K562 (cell line): Measurements from ENCODE around the gene ZNF558. TPM values are rescaled to one million over a fixed set of nuclear protein-coding genes. Genes with fewer than 3 reads are reported as not detected.

Experiments used
- ATAC-seq: fragments of 200-7000 bp; cut with Tn5 transposase; 3 replicates; pipeline ENCODE4 v1.9.1; 2020; ENCODE audit warnings: moderate library complexity
- BruUV-seq: library from RNA; stranded (reverse); fragments of 400-500 nt; replicated peaks from 2 replicates; lab custom pipeline; 2021; lab: Mats Ljungman, UMichigan
- CTCF ChIA-PET: fragments of 300-600 bp; formaldehyde crosslinking; extraction: SDS; loops from one replicate; lab custom pipeline; 2021; ENCODE audit warnings: low intra/inter-chr PET ratio; lab: Yijun Ruan, JAX
- POLR2A ChIA-PET: fragments of 300-600, 350-650 bp; sonication (Branson Sonifier 250); formaldehyde crosslinking; extraction: SDS; loops from one replicate; lab custom pipeline; 2021; ENCODE audit warnings: antibody characterized with exemption, inconsistent platforms; lab: Yijun Ruan, JAX
- DNase-seq, 4 experiments: peaks; one replicate each; pipeline versions ENCODE4 v3.0.0 to v3.0.0-alpha.2; 2011 to 2018; ENCODE audit warnings: low spot score in 3 of 4, mixed read lengths in 3 of 4; ENCODE audit errors: extremely low read depth in 1 of 4
- FAIRE-seq: peaks from 2 replicates; lab custom pipeline; 2011; peaks lifted over from hg19 to GRCh38; lab: Jason Lieb, UNC
- H2AFZ ChIP-seq: 2 replicates; pipeline ENCODE4 v1.6.0; 2011; ENCODE audit warnings: low read depth, low read length, control low read depth, inconsistent platforms
- H3K27ac ChIP-seq: fragments of 200-600 bp; 3 replicates; pipeline ENCODE4 v1.8.0; 2011; ENCODE audit warnings: low read depth, mild to moderate bottlenecking, control low read depth, inconsistent platforms, low read length, moderate library complexity, mixed read lengths; ENCODE audit errors: extremely low read depth
- H3K27me3 ChIP-seq, 2 experiments: fragments of 300-600 bp in 1 of 2; 2 replicates in 1 of 2; 3 replicates in 1 of 2; pipeline versions ENCODE4 v1.6.0 to v1.8.0; 2011; ENCODE audit warnings: inconsistent platforms in 2 of 2, low read length in 2 of 2, mild to moderate bottlenecking in 1 of 2, mixed read lengths in 1 of 2, moderate library complexity in 1 of 2; ENCODE audit not compliant: control insufficient read depth in 2 of 2, insufficient read depth in 2 of 2
- H3K36me3 ChIP-seq: fragments of 300-600 bp; 3 replicates; pipeline ENCODE4 v1.8.0; 2011; ENCODE audit warnings: mild to moderate bottlenecking, low read length, inconsistent platforms; ENCODE audit not compliant: control insufficient read depth, insufficient read depth
- H3K4me1 ChIP-seq, 2 experiments: fragments of 200-600 bp in 1 of 2; replicated peaks in 1 of 2; 2 replicates in 1 of 2; 3 replicates in 1 of 2; pipeline versions ENCODE4 v1.5.1 to v1.8.0; 2011; ENCODE audit warnings: inconsistent platforms in 2 of 2, low read length in 2 of 2, mild to moderate bottlenecking in 1 of 2, mixed read lengths in 1 of 2, moderate library complexity in 1 of 2; ENCODE audit not compliant: control insufficient read depth in 2 of 2, insufficient read depth in 2 of 2
- H3K4me2 ChIP-seq: 2 replicates; pipeline ENCODE4 v1.6.1; 2011; ENCODE audit warnings: low read length, control low read depth, inconsistent platforms, mixed read lengths; ENCODE audit not compliant: insufficient read depth
- H3K4me3 ChIP-seq: fragments of 200-600 bp; sonication (generic), shearing (Covaris generic); 2 replicates; pipeline ENCODE4 v1.5.1; 2016; ENCODE audit warnings: control low read depth, inconsistent platforms
- H3K79me2 ChIP-seq: fragments of 200-600 bp; 3 replicates; pipeline ENCODE4 v1.8.0; 2011; ENCODE audit warnings: low read length, inconsistent platforms; ENCODE audit not compliant: control insufficient read depth, insufficient read depth
- H3K9ac ChIP-seq, 2 experiments: 2 replicates each; pipeline versions ENCODE4 v1.6.0 to v1.6.1; 2011; ENCODE audit warnings: low read depth in 2 of 2, low read length in 2 of 2, control low read depth in 1 of 2, inconsistent platforms in 1 of 2, mild to moderate bottlenecking in 1 of 2, mixed read lengths in 1 of 2; ENCODE audit not compliant: insufficient read depth in 1 of 2
- H3K9me1 ChIP-seq: one replicate; pipeline ENCODE4 v1.6.0; 2011; ENCODE audit warnings: inconsistent platforms, mild to moderate bottlenecking, low read length, moderate library complexity; ENCODE audit not compliant: control insufficient read depth, insufficient read depth
- H3K9me3 ChIP-seq: replicated peaks from 2 replicates; pipeline ENCODE4 v1.5.1; 2011; ENCODE audit warnings: low read depth, low read length, inconsistent platforms; ENCODE audit not compliant: control insufficient read depth, insufficient read depth
- H4K20me1 ChIP-seq: replicated peaks from 2 replicates; pipeline ENCODE4 v1.6.1; 2011; ENCODE audit warnings: low read length, inconsistent platforms, mixed read lengths; ENCODE audit not compliant: control insufficient read depth, insufficient read depth
- ARID2 ChIP-seq: fragments of 450-650 bp; IDR thresholded peaks from 2 replicates; pipeline ENCODE4 v1.6.1; 2017; ENCODE audit warnings: antibody characterized with exemption, mild to moderate bottlenecking
- ARNT ChIP-seq, 2 experiments: fragments of 450-650 bp; IDR thresholded peaks; 2 replicates each; pipeline ENCODE4 v1.6.1; 2016; ENCODE audit warnings: mild to moderate bottlenecking in 1 of 2
- ATF3 ChIP-seq, 2 experiments: fragments of 450-650 bp in 1 of 2; sonication (generic) in 1 of 2; formaldehyde crosslinking in 1 of 2; IDR thresholded peaks in 1 of 2; conservative IDR thresholded peaks in 1 of 2; 2 replicates each; pipeline versions ENCODE4 v1.6.1 to v1.8.1; 2016 to 2023; ENCODE audit warnings: mild to moderate bottlenecking in 2 of 2, moderate library complexity in 2 of 2, inconsistent platforms in 1 of 2, missing genetic modification reagents in 1 of 2
- CBFB ChIP-seq: sonication (generic); formaldehyde crosslinking; IDR thresholded peaks from 2 replicates; pipeline ENCODE4 v1.4.0; 2020; ENCODE audit warnings: mild to moderate bottlenecking, missing genetic modification reagents
- ELF4 ChIP-seq: fragments of 450-650 bp; formaldehyde crosslinking; IDR thresholded peaks from 2 replicates; pipeline ENCODE4 v1.4.0; 2022; ENCODE audit warnings: missing genetic modification characterization
- HNRNPH1 ChIP-seq: fragments of 200-400 bp; formaldehyde crosslinking; optimal IDR thresholded peaks from 2 replicates; pipeline ENCODE3; 2017; ENCODE audit warnings: low read depth, mild to moderate bottlenecking, low read length, moderate library complexity
- PPARD ChIP-seq: fragments of 250-450 bp; sonication (Bioruptor Pico); IDR thresholded peaks from 2 replicates; pipeline ENCODE4 v1.8.0; 2022; ENCODE audit warnings: inconsistent platforms, mild to moderate bottlenecking, moderate library complexity
- TAF1 ChIP-seq: IDR thresholded peaks from 2 replicates; pipeline ENCODE4 v1.6.1; 2011; ENCODE audit warnings: mild to moderate bottlenecking, low read length, moderate library complexity; ENCODE audit not compliant: insufficient read depth, control insufficient read depth, severe bottlenecking; ENCODE audit errors: extremely low read depth
- TSHZ1 ChIP-seq: fragments of 250-450 bp; sonication (Bioruptor Pico); IDR thresholded peaks from 2 replicates; pipeline ENCODE4 v1.4.0; 2020; ENCODE audit warnings: mild to moderate bottlenecking, moderate library complexity
- XRCC4 ChIP-seq: IDR thresholded peaks from one replicate; pipeline ENCODE4 v1.6.1; 2011; ENCODE audit not compliant: insufficient read depth, insufficient read length; ENCODE audit errors: extremely low read depth
- ZBTB49 ChIP-seq: sonication (generic); formaldehyde crosslinking; IDR thresholded peaks from 2 replicates; pipeline ENCODE4 v1.8.0; 2022; ENCODE audit warnings: missing genetic modification reagents, mild to moderate bottlenecking, borderline replicate concordance
- ZNF212 ChIP-seq: fragments of 450-650 bp; formaldehyde crosslinking; IDR thresholded peaks from 2 replicates; pipeline ENCODE4 v1.4.0; 2020; ENCODE audit warnings: mild to moderate bottlenecking
- ZNF232 ChIP-seq: sonication (generic); formaldehyde crosslinking; IDR thresholded peaks from 2 replicates; pipeline ENCODE4 v1.8.0; 2022; ENCODE audit warnings: mild to moderate bottlenecking, missing genetic modification reagents
- ZNF280A ChIP-seq: fragments of 450-650 bp; IDR thresholded peaks from 2 replicates; pipeline ENCODE4 v1.6.1; 2018; ENCODE audit warnings: mild to moderate bottlenecking, low read depth; ENCODE audit not compliant: partially characterized antibody
- ZNF785 ChIP-seq: fragments of 250-450 bp; sonication (Bioruptor Pico); IDR thresholded peaks from 2 replicates; pipeline ENCODE4 v1.4.0; 2020; ENCODE audit warnings: mild to moderate bottlenecking
- WGBS: fragments of 100-300 bp; shearing (Covaris generic); methylation state at CpG from one replicate; pipeline ENCODE4 v1.1.6; 2016; ENCODE audit warnings: low coverage, mixed read lengths; ENCODE audit not compliant: insufficient coverage; ENCODE audit errors: missing lambda C conversion rate; 5-methylcytosine and 5-hydroxymethylcytosine counted together
- in situ Hi-C: fragments of 300-500 bp; cut with MboI; formaldehyde crosslinking; loops from 4 replicates; pipeline ENCODE4 v1.15.0; 2018; ENCODE audit warnings: inconsistent platforms, mixed read lengths
- intact Hi-C: fragments of 100-400 bp; cut with micrococcal nuclease; formaldehyde crosslinking; loops from 2 replicates; pipeline ENCODE4 v1.14.2; 2022
- polyA plus RNA-seq, 8 experiments: library from polyadenylated mRNA; depleted of rRNA in 4 of 8; stranded (reverse) in 5 of 8; unstranded in 3 of 8; fragments of >200 nt; fragmentation: Nextera tagmentation in 2 of 8; fragmentation: Illumina TruSeq in 1 of 8; extraction: Ambion mirVana in 2 of 8; extraction: Trizol in 1 of 8; gene quantifications; 2 replicates each; pipeline versions ENCODE4 v1.2.1 to v1.2.3, GENCODE V29; 2011 to 2014; ENCODE audit warnings: inconsistent platforms in 1 of 8, missing spikeins in 1 of 8
- total RNA-seq, 7 experiments: library from RNA; depleted of rRNA in 6 of 7; stranded (reverse); fragments of >200 nt in 6 of 7; fragmentation: Illumina TruSeq in 2 of 7; extraction: Trizol in 2 of 7; gene quantifications; 2 replicates each; pipeline versions ENCODE4 v1.2.1 to v1.2.3, GENCODE V29; 2011 to 2021; ENCODE audit warnings: low replicate concordance in 1 of 7

The ZNF558 gene
- total and polyA plus RNA-seq, 9 of the 15 experiments (the other 6 are each of a cell fraction or from before 2014, with no cell fraction given) = 5.4 to 47.6 (median 21.2) TPM

GRCh38 chr19:8815780-8816179, 16.3 kb downstream of the ZNF558 start:
- ATAC-seq = no peak
- 76% methylated on average over 2 of the region's 2 CpGs for WGBS
- no TSS peak for BruUV-seq
- no peak for TF ChIP-seq ATF3 (IDR thresholded peaks at IDR 0.05)
- no peak for TF ChIP-seq ATF3 (CRISPR knock-in tag; conservative IDR thresholded peaks at IDR 0.05)
- TF ChIP-seq ARNT (IDR thresholded peaks at IDR 0.05) = no peak
- no peak for TF ChIP-seq ZNF212 (CRISPR knock-in tag)
- TF ChIP-seq ZBTB49 (CRISPR knock-in tag) = no peak
- no peak for TF ChIP-seq ELF4
- TF ChIP-seq ARID2 = no peak
- TF ChIP-seq TAF1 = no peak
- TF ChIP-seq ZNF280A = no peak
- no peak for TF ChIP-seq HNRNPH1
- no peak for TF ChIP-seq TSHZ1 (CRISPR knock-in tag)
- no peak for TF ChIP-seq XRCC4
- no peak for TF ChIP-seq CBFB
- TF ChIP-seq PPARD (CRISPR knock-in tag) = no peak
- no peak for TF ChIP-seq ZNF232 (CRISPR knock-in tag)
- no peak for TF ChIP-seq ZNF785 (CRISPR knock-in tag)

More at GRCh38 chr19:8815780-8816179, 16.3 kb downstream of the ZNF558 start:
- CTCF ChIA-PET = no interaction called here
- DNase-seq (no peak), FAIRE-seq (no peak)
- H4K20me1 ChIP-seq = no peaks in the 10 kb centered on the region
- H3K4me2 ChIP-seq = no peak overlapping the region
- no peak overlapping the region for H3K9ac ChIP-seq
- POLR2A ChIA-PET = interaction anchor here (1.4 kb wide), 1 partner anchor 12 kb away, joined by 3 read pairs; no protein-coding TSS in a partner anchor
- in situ Hi-C loops (no loop called here), intact Hi-C loops (no loop called here)
- peaks cover 66% of the 10 kb centered on the region for H3K36me3 ChIP-seq
- H3K79me2 ChIP-seq = no peaks in the 10 kb centered on the region
- H3K27me3 ChIP-seq = no peaks in the 10 kb centered on the region
- no peaks in the 10 kb centered on the region for H3K9me1 ChIP-seq
- H3K27ac ChIP-seq = no peak overlapping the region
- H3K9me3 ChIP-seq = peaks cover 28% of the 10 kb centered on the region
- no peak overlapping the region for H3K4me3 ChIP-seq
- no peaks in the 10 kb centered on the region for H3K4me1 ChIP-seq
- H2AFZ ChIP-seq = no peak overlapping the region
